PC-9 (cell line): ENCODE results near the gene LUC7L. TPM values are rescaled to one million over a fixed set of nuclear protein-coding genes. Genes with fewer than 3 reads are reported as not detected.

Experiments
- BruUV-seq: library from RNA; stranded (reverse); fragments of 400-500 nt; replicated peaks from 2 replicates; lab custom pipeline; 2021; lab: Mats Ljungman, UMichigan
- CTCF ChIA-PET: fragments of 300-600 bp; sonication (Branson Sonifier 250); formaldehyde crosslinking; loops from one replicate; lab custom pipeline; 2022; ENCODE audit warnings: antibody characterized with exemption; lab: Charles Lee
- POLR2A ChIA-PET: fragments of 300-600 bp; sonication (Branson Sonifier 250); formaldehyde crosslinking; loops from one replicate; lab custom pipeline; 2022; ENCODE audit warnings: antibody characterized with exemption; ENCODE audit not compliant: unreplicated experiment; lab: Charles Lee
- DNase-seq, 2 experiments: peaks; one replicate each; pipeline versions ENCODE4 v3.0.0 to v3.0.0-alpha.2; 2015 to 2022; ENCODE audit warnings: mixed read lengths in 1 of 2
- H2AFZ ChIP-seq: fragments of 200-600 bp; sonication (generic); 2 replicates; pipeline ENCODE4 v1.8.1; 2017; ENCODE audit warnings: antibody characterized with exemption
- H3F3A ChIP-seq: fragments of 200-600 bp; sonication (generic); 2 replicates; pipeline ENCODE4 v1.8.1; 2017; ENCODE audit warnings: antibody characterized with exemption, mild to moderate bottlenecking, low read depth; ENCODE audit not compliant: insufficient read depth
- H3K27ac ChIP-seq: fragments of 200-600 bp; sonication (generic); 2 replicates; pipeline ENCODE4 v1.6.1; 2016; ENCODE audit warnings: mixed run types
- H3K27me3 ChIP-seq: fragments of 200-600 bp; sonication (generic); 2 replicates; pipeline ENCODE4 v1.6.1; 2016; ENCODE audit warnings: low read depth, mixed run types; ENCODE audit not compliant: insufficient read depth
- H3K36me3 ChIP-seq: fragments of 200-600 bp; sonication (generic); 2 replicates; pipeline ENCODE4 v1.6.1; 2016; ENCODE audit warnings: low read depth, mixed run types
- H3K4me1 ChIP-seq: fragments of 200-600 bp; sonication (generic); replicated peaks from 2 replicates; pipeline ENCODE4 v1.6.1; 2016; ENCODE audit warnings: mixed run types; ENCODE audit not compliant: insufficient read depth
- H3K4me2 ChIP-seq: fragments of 200-600 bp; sonication (generic); 2 replicates; pipeline ENCODE4 v1.6.1; 2017; ENCODE audit warnings: mixed run types
- H3K4me3 ChIP-seq: fragments of 200-600 bp; sonication (generic); 2 replicates; pipeline ENCODE4 v1.6.1; 2016; ENCODE audit warnings: mixed run types
- H3K79me2 ChIP-seq: fragments of 200-600 bp; sonication (generic); 2 replicates; pipeline ENCODE4 v1.6.1; 2017; ENCODE audit warnings: low read depth, mixed run types
- H3K9me2 ChIP-seq: fragments of 200-600 bp; sonication (generic); 2 replicates; pipeline ENCODE4 v1.8.1; 2017; ENCODE audit warnings: mild to moderate bottlenecking; ENCODE audit not compliant: insufficient read depth
- H3K9me3 ChIP-seq: fragments of 200-600 bp; sonication (generic); 2 replicates; pipeline ENCODE4 v1.8.1; 2016; ENCODE audit warnings: low read depth; ENCODE audit not compliant: insufficient read depth
- H4K20me1 ChIP-seq: fragments of 200-600 bp; sonication (generic); 2 replicates; pipeline ENCODE4 v1.8.1; 2017; ENCODE audit not compliant: insufficient read depth
- CTCF ChIP-seq: fragments of 200-600 bp; sonication (generic); conservative IDR thresholded peaks from 2 replicates; pipeline ENCODE4 v1.6.1; 2017; ENCODE audit warnings: mixed run types, antibody characterized with exemption, mild to moderate bottlenecking, moderate library complexity
- EZH2 ChIP-seq: fragments of 200-600 bp; sonication (generic); IDR thresholded peaks from 2 replicates; pipeline ENCODE4 v1.8.0; 2017; ENCODE audit warnings: antibody characterized with exemption, low read depth
- intact Hi-C: fragments of 100-400 bp; cut with micrococcal nuclease; formaldehyde crosslinking; loops from one replicate; pipeline ENCODE4 v1.10.0; 2022; ENCODE audit not compliant: unreplicated experiment
- total RNA-seq: library from RNA; stranded (reverse); gene quantifications from 2 replicates; pipeline ENCODE4 v1.2.3, GENCODE V29; 2021

LUC7L gene
- total RNA-seq, 1 experiment from 2014 or later = 64.3 TPM

DNA sequence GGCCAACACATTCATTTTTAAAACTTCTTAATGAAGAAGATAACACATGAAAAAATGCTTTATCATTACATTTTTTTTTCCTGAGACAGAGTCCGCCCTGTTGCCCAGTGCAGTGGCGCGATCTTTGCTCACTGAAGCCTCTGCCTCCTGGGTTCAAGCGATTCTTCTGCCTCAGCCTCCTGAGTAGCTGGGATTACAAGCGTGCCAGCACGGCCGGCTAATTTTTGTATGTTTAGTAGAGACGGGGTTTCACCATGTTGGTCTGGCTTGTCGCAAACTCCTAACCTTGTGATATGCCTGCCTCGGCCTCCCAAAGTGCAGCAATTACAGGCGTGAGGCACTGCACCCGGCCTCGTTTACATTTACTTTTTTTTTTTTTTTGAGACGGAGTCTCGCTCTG lies 35.8 kb downstream of the LUC7L start:
- Histone ChIP-seq H3K36me3 (peaks cover 24% of the 10 kb centered on the region), H4K20me1 (peaks cover 5% of the 10 kb centered on the region), H3K79me2 (no peaks in the 10 kb centered on the region), H3K4me3 (no peak overlapping the region), H3K9me3 (no peaks in the 10 kb centered on the region), H3K27ac (no peak overlapping the region), H3K9me2 (no peaks in the 10 kb centered on the region), H3K4me2 (no peak overlapping the region), H3K4me1 (no peaks in the 10 kb centered on the region), H2AFZ (no peak overlapping the region), H3F3A (peaks cover 9% of the 10 kb centered on the region), H3K27me3 (no peaks in the 10 kb centered on the region)
- no peak for DNase-seq
- intact Hi-C loops = no loop called here
- ChIA-PET CTCF (no interaction called here), POLR2A (no interaction called here)
- no TSS peak for BruUV-seq
- TF ChIP-seq EZH2 (no peak), CTCF (no peak)

DNA sequence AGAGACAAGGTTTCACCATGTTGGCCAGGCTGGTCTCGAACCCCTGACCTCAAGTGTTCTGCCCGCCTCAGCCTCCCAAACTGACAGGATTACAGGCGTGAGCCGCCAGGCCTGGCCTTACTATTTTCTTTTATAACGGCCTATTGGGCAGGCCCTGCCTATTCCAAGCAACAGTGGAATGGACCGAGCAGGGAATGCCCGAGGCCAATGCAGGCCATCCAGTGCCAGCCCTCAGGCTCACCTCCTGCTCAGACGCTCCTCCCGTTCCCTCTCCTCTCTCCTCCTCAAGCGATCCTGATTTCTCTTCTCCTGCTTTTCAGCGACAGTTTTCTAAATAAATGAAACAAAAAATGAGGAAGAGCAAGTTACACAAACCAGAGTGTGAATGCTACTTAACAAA lies 36.6 kb downstream of the LUC7L start:
- Histone ChIP-seq H3K4me2 (no peak overlapping the region), H3K4me1 (no peaks in the 10 kb centered on the region), H3K9me3 (no peaks in the 10 kb centered on the region), H3F3A (peaks cover 8% of the 10 kb centered on the region), H3K4me3 (no peak overlapping the region), H3K36me3 (peaks cover 22% of the 10 kb centered on the region), H3K79me2 (no peaks in the 10 kb centered on the region), H3K27me3 (no peaks in the 10 kb centered on the region), H2AFZ (no peak overlapping the region), H4K20me1 (peaks cover 5% of the 10 kb centered on the region), H3K9me2 (no peaks in the 10 kb centered on the region), H3K27ac (no peak overlapping the region)
- no peak for TF ChIP-seq EZH2
- TF ChIP-seq CTCF = no peak
- ChIA-PET POLR2A (no interaction called here), CTCF (interaction anchor here (0.7 kb wide), 1 partner anchor 13 kb away, joined by 16 read pairs; no protein-coding TSS in a partner anchor)
- BruUV-seq = no TSS peak
- no peak for DNase-seq
- intact Hi-C loops = no loop called here

- Histone ChIP-seq H3K4me1 (no peaks in the 10 kb centered on the region), H3K4me2 (no peak overlapping the region), H3F3A (peaks cover 3% of the 10 kb centered on the region; the same call in 1 of the 2 replicates), H3K79me2 (no peaks in the 10 kb centered on the region), H3K36me3 (peaks cover 17% of the 10 kb centered on the region), H3K27me3 (no peaks in the 10 kb centered on the region), H3K9me2 (no peaks in the 10 kb centered on the region), H3K4me3 (no peak overlapping the region), H3K27ac (no peak overlapping the region), H2AFZ (no peak overlapping the region), H3K9me3 (no peaks in the 10 kb centered on the region), H4K20me1 (peaks cover 5% of the 10 kb centered on the region)
- intact Hi-C loops = no loop called here
- no TSS peak for BruUV-seq
- POLR2A ChIA-PET = no interaction called here
- CTCF ChIA-PET = no interaction called here
- no peak for TF ChIP-seq CTCF
- no peak for TF ChIP-seq EZH2
- DNase-seq = no peak
Observed at GRCh38 chr16:191831-192230, 37.4 kb downstream of the LUC7L start.
